ENCODE measurements around the gene MAP1LC3B.
"Not testable (repeated sequence)": the region's sequence is repeated elsewhere in the genome, so short reads cannot be mapped to it uniquely, and the experiment has no call there.

MAP1LC3B gene

DNA sequence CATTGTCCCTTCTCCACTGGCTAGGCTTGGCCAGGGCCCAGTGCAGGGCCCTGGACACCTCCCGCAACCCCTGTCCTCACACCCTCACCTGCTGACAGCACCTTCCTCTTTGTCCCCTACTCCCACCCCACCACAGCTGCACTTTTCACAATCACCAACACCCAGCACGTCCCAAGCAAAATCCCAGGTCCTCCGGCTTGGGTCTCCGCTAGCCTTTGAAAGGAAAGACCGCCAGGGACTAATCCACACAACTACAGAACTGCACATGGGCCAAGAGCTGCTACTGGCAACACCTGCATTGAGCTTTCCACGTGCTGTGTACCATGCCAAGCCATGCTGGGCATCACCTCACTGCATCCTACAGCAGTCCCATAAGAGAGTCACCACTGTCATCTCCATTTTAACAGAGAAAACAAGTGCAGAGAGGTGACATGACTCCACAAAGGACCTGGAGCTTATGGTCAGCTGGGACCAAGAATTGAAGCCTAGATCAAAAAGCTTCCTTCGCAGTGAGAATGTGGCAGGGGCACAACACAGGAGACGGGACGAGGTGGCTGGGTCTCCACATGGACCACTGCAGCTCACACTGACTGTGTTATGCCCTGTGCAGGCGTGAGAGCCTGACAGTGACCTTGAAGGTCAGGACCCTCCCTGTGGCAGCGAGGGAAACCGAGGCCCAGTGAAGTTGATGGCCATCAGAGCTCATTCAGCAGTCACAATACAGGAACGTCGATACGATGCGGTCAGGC is 31.1 kb upstream of the MAP1LC3B start:
- no peak for DNase-seq (ENCODE audit: low read depth)

GRCh38 chr16:87361916-87362619 is 30.1 kb upstream of the MAP1LC3B start:
- DNase-seq (ENCODE audit: low read depth), result no peak

DNA sequence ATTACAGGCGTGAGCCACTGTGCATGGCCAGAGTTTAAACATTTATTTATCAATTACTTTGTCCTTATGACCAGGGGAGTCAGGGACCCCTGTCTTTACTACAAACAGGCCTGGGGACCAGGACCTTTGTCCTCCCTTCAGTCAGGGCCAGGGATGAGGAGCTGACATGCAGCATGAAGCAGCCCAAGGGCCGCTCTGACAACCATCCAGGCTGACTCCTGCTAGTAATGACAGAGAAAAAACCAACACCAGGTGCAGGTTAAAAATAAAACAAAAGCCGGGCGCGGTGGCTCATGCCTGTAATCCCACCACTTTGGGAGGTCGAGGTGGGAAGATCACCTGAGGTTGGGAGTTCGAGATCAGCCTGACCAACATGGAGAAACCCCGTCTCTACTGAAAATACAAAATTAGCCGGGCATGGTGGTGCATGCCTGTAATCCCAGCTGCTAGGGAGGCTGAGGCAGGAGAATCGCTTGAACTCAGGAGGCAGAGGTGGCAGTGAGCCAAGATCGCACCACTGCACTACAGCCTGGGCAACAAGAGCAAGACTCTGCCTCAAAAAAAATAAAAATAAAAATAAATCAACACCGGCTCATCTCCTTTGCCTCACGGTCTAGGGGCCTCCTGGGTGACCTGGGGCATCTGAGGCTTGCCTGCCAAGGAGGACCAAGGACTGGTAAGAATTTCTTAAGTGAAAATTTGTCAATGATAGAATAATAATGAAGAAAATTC is 29.1 kb upstream of the MAP1LC3B start:
- DNase-seq (ENCODE audit: low read depth), result not testable (repeated sequence)

- no peak for DNase-seq (ENCODE audit: low read depth)
Observed at GRCh38 chr16:87363771-87364455, 28.2 kb upstream of the MAP1LC3B start.

DNA sequence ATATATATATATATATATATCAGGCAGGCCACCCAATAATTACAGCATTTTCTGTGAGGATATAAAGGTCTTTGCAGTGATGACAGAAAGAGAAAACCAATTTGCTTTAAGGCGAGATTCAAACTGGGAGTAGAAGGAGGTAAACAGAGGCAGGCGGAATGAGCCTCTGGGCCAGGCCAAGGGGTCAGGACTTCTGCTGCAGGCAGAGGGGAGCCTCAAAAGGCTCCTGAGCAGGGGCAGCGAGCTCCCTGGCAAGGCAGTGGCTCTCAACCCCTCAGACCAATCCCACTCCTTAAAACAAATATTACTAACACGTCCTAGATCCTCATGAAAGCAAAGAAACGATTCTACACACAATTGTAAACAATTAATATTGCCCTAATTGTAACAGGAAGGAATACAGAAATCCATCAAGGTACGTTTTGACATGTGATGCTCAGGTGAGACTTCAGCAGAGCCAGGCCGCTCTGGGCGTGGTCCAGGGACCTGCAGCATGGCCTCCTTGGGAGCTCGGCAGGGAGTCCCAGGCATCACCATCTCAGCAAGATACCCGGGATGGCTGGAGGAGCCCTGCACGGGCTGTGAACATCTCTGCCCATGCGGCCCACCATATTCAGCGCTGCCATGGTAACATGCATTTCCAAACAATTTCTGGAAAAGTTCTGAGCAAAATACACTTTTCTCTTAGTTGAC is 27.0 kb upstream of the MAP1LC3B start:
- no peak for DNase-seq (ENCODE audit: low read depth)

- DNase-seq (ENCODE audit: low read depth), result no peak
Observed at GRCh38 chr16:87366288-87366687, 25.8 kb upstream of the MAP1LC3B start.

DNA sequence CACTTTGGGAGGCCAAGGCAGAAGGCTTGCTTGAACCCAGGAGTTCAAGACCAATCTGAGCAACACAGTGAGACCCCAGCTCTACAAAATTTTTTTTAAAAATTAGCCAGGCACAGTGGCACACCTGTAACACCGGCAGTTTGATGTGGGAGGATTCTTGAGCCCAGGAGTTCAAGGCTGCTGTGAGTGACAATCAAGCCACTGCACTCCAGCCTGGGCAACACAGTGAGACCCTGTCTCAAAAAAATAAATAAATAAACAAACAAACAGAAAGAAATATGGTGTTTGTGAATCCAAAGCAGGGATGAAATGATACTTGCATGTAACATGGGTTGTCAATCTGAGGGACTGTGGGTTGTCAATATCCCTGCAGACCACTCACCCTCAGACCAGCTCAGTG is 25.2 kb upstream of the MAP1LC3B start:
- DNase-seq (ENCODE audit: low read depth), result no peak

GRCh38 chr16:87367529-87367928 is 24.6 kb upstream of the MAP1LC3B start:
- DNase-seq (ENCODE audit: low read depth), result no peak

GRCh38 chr16:87368029-87368770 is 23.9 kb upstream of the MAP1LC3B start:
- DNase-seq (ENCODE audit: low read depth), result no peak

DNA sequence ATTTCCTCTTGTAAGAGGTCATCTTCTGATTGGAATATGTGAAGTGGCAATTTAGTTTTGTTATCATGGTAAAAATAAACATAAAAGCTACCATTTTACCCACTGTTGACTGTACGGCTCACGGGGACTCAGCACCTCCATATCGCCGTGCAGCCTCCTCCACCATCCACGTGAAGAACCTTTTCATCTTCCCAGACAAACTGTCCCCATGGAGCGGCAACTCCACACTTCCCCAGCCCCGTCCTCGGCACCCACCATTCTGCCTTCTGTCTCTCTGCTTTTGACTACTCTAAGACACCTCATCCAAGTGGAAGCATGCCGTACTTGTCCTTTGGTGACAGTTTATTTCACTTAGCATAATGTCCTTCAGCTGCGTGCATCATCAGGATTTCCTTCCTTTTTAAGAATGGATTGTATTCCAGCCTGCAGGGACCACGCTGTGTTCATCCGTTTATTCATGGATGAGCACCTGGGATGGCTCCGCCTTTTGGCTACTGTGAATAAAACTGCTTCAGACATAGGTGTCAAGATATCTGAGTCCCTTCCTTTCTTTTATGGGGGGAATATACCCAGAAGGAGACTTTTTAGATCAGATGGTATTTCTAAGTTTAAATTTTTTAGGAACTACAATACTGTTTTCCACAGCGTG is 22.9 kb upstream of the MAP1LC3B start:
- no peak for DNase-seq (ENCODE audit: low read depth)

- DNase-seq (ENCODE audit: low read depth), result no peak
Observed at GRCh38 chr16:87369796-87370719, 22.1 kb upstream of the MAP1LC3B start.

- no peak for DNase-seq (ENCODE audit: low read depth)
Observed at GRCh38 chr16:87371261-87371866, 20.8 kb upstream of the MAP1LC3B start.

GRCh38 chr16:87372305-87372704 is 19.8 kb upstream of the MAP1LC3B start:
- DNase-seq (ENCODE audit: low read depth), result no peak

GRCh38 chr16:87374313-87374712 is 17.8 kb upstream of the MAP1LC3B start:
- DNase-seq (ENCODE audit: low read depth), result no peak

DNA sequence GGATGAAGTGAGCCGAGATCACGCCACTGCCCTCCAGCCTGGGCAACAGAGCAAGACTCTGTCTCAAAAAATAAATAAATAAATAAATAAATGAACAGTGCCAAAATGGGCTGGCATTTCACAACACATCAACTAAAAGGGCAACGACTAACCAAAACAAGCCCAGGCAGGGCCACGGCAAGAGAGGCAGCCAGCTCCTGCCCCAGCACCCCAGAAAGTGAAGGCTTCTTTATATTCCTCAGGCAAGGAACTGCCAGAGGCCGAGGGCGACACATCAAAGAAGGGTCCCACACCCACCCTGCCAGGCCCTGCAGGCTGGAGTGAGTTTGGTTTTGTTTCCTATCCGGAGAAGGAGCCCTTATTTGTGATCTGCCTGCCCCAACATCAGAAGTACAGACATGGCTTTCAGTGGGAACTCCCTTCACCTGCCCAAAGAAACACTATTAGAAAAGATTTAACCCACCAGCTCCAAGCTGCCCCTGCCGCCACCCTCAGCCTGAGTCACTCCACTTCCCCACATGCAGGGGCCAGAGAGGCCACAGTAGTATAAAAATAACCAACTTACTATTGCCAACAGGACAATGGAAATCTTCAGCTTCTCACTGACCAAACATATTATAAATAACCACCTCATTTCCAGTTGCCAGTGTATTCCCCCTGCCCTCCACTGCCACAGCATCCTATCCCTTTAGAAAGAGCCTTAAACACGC is 16.6 kb upstream of the MAP1LC3B start:
- no peak for DNase-seq (ENCODE audit: low read depth)

GRCh38 chr16:87376660-87377059 is 15.5 kb upstream of the MAP1LC3B start:
- no peak for DNase-seq (ENCODE audit: low read depth)

- DNase-seq (ENCODE audit: low read depth), result not testable (repeated sequence)
Observed at GRCh38 chr16:87379312-87379752, 12.8 kb upstream of the MAP1LC3B start.

GRCh38 chr16:87380403-87380802 is 11.7 kb upstream of the MAP1LC3B start:
- no peak for DNase-seq (ENCODE audit: low read depth)
